ENCODE data around the gene TMEM190. TPM values are rescaled to one million over a fixed set of nuclear protein-coding genes. Genes with fewer than 3 reads are reported as not detected.
"Not testable (repeated sequence)": the region's sequence is repeated elsewhere in the genome, so short reads cannot be mapped to it uniquely, and the experiment has no call there.

The TMEM190 gene
- total RNA-seq, result not detected
- long read RNA-seq, result 0 reads

GRCh38 chr19:55376241-55376933 is at the start of gene TMEM190:
Gene TMEM190 (plus strand): TSS chr19:55376826. CDS start chr19:55376854, 28 bp downstream.
- no peak for ATAC-seq
- no peak for DNase-seq
- intact Hi-C loops (cut with DNase I), result no loop called here

GRCh38 chr19:55328774-55329318 is 47.8 kb upstream of the TMEM190 start:
- ATAC-seq; DNase-seq; intact Hi-C loops (cut with DNase I): not testable (repeated sequence)

- DNase-seq; ATAC-seq; intact Hi-C loops (cut with DNase I): not testable (repeated sequence)
Measured at GRCh38 chr19:55329791-55330190, 46.8 kb upstream of the TMEM190 start.

- DNase-seq (no peak), ATAC-seq (no peak)
- intact Hi-C loops (cut with DNase I), result no loop called here
Measured at GRCh38 chr19:55333870-55334269, 42.8 kb upstream of the TMEM190 start.

- DNase-seq (no peak), ATAC-seq (no peak)
- intact Hi-C loops (cut with DNase I), result no loop called here
Measured at GRCh38 chr19:55336101-55336500, 40.5 kb upstream of the TMEM190 start.

- intact Hi-C loops (cut with DNase I), result no loop called here
- DNase-seq (peak; percentile 100), ATAC-seq (peak; percentile 92 to 95)
Measured at GRCh38 chr19:55339105-55339888, 37.3 kb upstream of the TMEM190 start, which contains the start of gene KMT5C. Gene KMT5C (plus strand): TSS chr19:55339876. CDS start chr19:55341937, 2,061 bp downstream.

- intact Hi-C loops (cut with DNase I), result loop anchor here in 1 of 2 donors (5.0 kb wide), 1 partner anchor 42 kb away; the partner anchor contains the start of gene TMEM238
- ATAC-seq, result peak in 1 of 2 donors; percentile 0
- DNase-seq, result no peak
Measured at GRCh38 chr19:55339889-55340783, 36.5 kb upstream of the TMEM190 start.

- ATAC-seq (no peak), DNase-seq (no peak)
- intact Hi-C loops (cut with DNase I), result loop anchor here in 1 of 2 donors (5.0 kb wide), 1 partner anchor 42 kb away; the partner anchor contains the start of gene TMEM238
Measured at GRCh38 chr19:55340784-55341147, 35.9 kb upstream of the TMEM190 start.

GRCh38 chr19:55341171-55341588 is 35.4 kb upstream of the TMEM190 start:
- peak; percentile 82 for DNase-seq
- intact Hi-C loops (cut with DNase I), result loop anchor here in 1 of 2 donors (5.0 kb wide), 1 partner anchor 41 kb away; the partner anchor contains the start of gene TMEM238
- ATAC-seq, result peak in 1 of 2 donors; percentile 6

- ATAC-seq, result no peak
Measured at GRCh38 chr19:55341595-55342531, 34.8 kb upstream of the TMEM190 start.

GRCh38 chr19:55344444-55344843 is 32.2 kb upstream of the TMEM190 start:
- ATAC-seq, result no peak
- intact Hi-C loops (cut with DNase I), result loop anchor here in 1 of 2 donors (5.0 kb wide), 1 partner anchor 38 kb away; the partner anchor contains the start of gene TMEM238
- no peak for DNase-seq

More at GRCh38 chr19:55341595-55342531, 34.8 kb upstream of the TMEM190 start:
- no peak for DNase-seq
- intact Hi-C loops (cut with DNase I), result loop anchor here in 1 of 2 donors (5.0 kb wide), 1 partner anchor 40 kb away; the partner anchor contains the start of gene TMEM238

GRCh38 chr19:55345101-55345817 is 31.4 kb upstream of the TMEM190 start:
- intact Hi-C loops (cut with DNase I), result no loop called here
- ATAC-seq (no peak), DNase-seq (no peak)

GRCh38 chr19:55345818-55346724 is 30.6 kb upstream of the TMEM190 start:
- DNase-seq (peak; percentile 63), ATAC-seq (peak; percentile 19 to 77)
- intact Hi-C loops (cut with DNase I), result no loop called here

GRCh38 chr19:55346725-55347441 is 29.7 kb upstream of the TMEM190 start:
- ATAC-seq, result no peak
- intact Hi-C loops (cut with DNase I), result no loop called here
- no peak for DNase-seq

GRCh38 chr19:55347442-55348009 is 29.1 kb upstream of the TMEM190 start:
- ATAC-seq, result no peak
- intact Hi-C loops (cut with DNase I), result no loop called here
- DNase-seq, result no peak
